ENCODE data around the gene OPRL1.
"Not testable (repeated sequence)": the region's sequence is repeated elsewhere in the genome, so short reads cannot be mapped to it uniquely, and the experiment has no call there.

DNA sequence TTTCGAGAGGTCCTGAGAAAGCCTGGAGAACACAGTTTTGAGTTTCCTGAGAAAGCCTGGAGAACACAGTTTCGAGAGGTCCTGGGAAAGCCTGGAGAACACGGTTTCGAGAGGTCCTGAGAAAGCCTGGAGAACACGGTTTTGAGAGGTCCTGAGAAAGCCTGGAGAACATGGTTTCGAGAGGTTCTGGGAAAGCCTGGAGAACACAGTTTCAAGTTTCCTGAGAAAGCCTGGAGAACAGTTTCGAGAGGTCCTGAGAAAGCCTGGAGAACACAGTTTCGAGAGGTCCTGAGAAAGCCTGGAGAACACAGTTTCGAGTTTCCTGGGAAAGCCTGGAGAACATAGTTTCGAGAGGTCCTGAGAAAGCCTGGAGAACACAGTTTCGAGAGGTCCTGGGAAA is 43.6 kb downstream of the OPRL1 start:
- not testable (repeated sequence) for TF ChIP-seq POLR2A, POLR2AphosphoS5 (IDR thresholded peaks at IDR 0.05)
